ENCODE results near the gene RGS13.

GRCh38 chr1:192630521-192631287 lies 5.2 kb upstream of the RGS13 start:
- no peak for TF ChIP-seq SUZ12 (IDR thresholded peaks at IDR 0.05)
- TF ChIP-seq ELF4 (IDR thresholded peaks at IDR 0.05): no peak
- TF ChIP-seq ARNT (IDR thresholded peaks at IDR 0.05): no peak
- no peak for TF ChIP-seq CTBP1 (IDR thresholded peaks at IDR 0.05; ENCODE audit: borderline replicate concordance)
- TF ChIP-seq LEF1 (IDR thresholded peaks at IDR 0.05; ENCODE audit: borderline replicate concordance): no peak
- TF ChIP-seq SP1 (IDR thresholded peaks at IDR 0.05): no peak
- TF ChIP-seq HDGF (IDR thresholded peaks at IDR 0.05; ENCODE audit: borderline replicate concordance): no peak
- no peak for TF ChIP-seq FOXM1 (IDR thresholded peaks at IDR 0.05; ENCODE audit: borderline replicate concordance)
- TF ChIP-seq BHLHE40 (IDR thresholded peaks at IDR 0.05; ENCODE audit: borderline replicate concordance): no peak
- no peak for TF ChIP-seq FOXA1 (IDR thresholded peaks at IDR 0.05)

Data from HEK293T (cell line).